Spleen (tissue), 7 donors: ENCODE results near the gene PINK1.

Source experiments
- CTCF ChIP-seq, 11 experiments: fragments of 200-600 bp in 7 of 11; fragments of 450-650 bp in 4 of 11; sonication (generic) in 4 of 11; IDR thresholded peaks in 8 of 11; conservative IDR thresholded peaks in 3 of 11; 1 replicate in 7 of 11; 2 replicates in 4 of 11; pipeline versions ENCODE4 v1.4.0 to v1.8.0; 2016 to 2021; ENCODE audit warnings: antibody characterized with exemption in 11 of 11, inconsistent platforms in 4 of 11, mild to moderate bottlenecking in 1 of 11
- POLR2A ChIP-seq, 3 donors: fragments of 450-650 bp; IDR thresholded peaks; one replicate each; pipeline ENCODE4 v1.5.1; 2017; ENCODE audit warnings: antibody characterized with exemption in 3 of 3, mild to moderate bottlenecking in 1 of 3
- donor health status: DM: no; HTN: no; CAD: no; lungs with moderate emphysema.
- donor health status: DM: no; HTN: no; CAD: no.
- donor health status: DM: no; HTN: no; CAD: no.

GRCh38 chr1:20648946-20649345, 15.7 kb downstream of the PINK1 start:
- no peak for TF ChIP-seq POLR2A (IDR thresholded peaks at IDR 0.05)
- TF ChIP-seq CTCF (IDR thresholded peaks at IDR 0.05 in 8 of 11, conservative IDR thresholded peaks at IDR 0.05 in 3 of 11), result no peak
